GM12891 (cell line): ENCODE results near the gene GLRA3.

Experiments
- DNase-seq: peaks from one replicate; pipeline ENCODE4 v3.0.0; 2011; ENCODE audit warnings: low spot score; ENCODE audit not compliant: insufficient read length
- FAIRE-seq: peaks from 2 replicates; lab custom pipeline; 2011; peaks lifted over from hg19 to GRCh38; lab: Jason Lieb, UNC
- PAX5 ChIP-seq: IDR thresholded peaks from 2 replicates; pipeline ENCODE4 v1.6.1; 2011; ENCODE audit warnings: low read length, moderate library complexity, mild to moderate bottlenecking; ENCODE audit not compliant: insufficient read depth, severe bottlenecking
- POLR2A ChIP-seq: IDR thresholded peaks from 2 replicates; pipeline ENCODE4 v1.6.1; 2011; ENCODE audit warnings: low read depth, low read length, control low read depth
- POLR2AphosphoS5 ChIP-seq: IDR thresholded peaks from 2 replicates; pipeline ENCODE4 v1.6.1; 2011; ENCODE audit warnings: low read depth, low read length, control low read depth
- POU2F2 ChIP-seq: IDR thresholded peaks from 2 replicates; pipeline ENCODE4 v1.6.1; 2011; ENCODE audit warnings: low read depth, mild to moderate bottlenecking, control low read depth, low read length, moderate library complexity
- SPI1 ChIP-seq: IDR thresholded peaks from 2 replicates; pipeline ENCODE4 v1.6.1; 2011; ENCODE audit warnings: low read depth, low read length, control low read depth
- TAF1 ChIP-seq: IDR thresholded peaks from 2 replicates; pipeline ENCODE4 v1.6.1; 2011; ENCODE audit warnings: low read depth, low read length, control low read depth

The GLRA3 gene

GRCh38 chr4:174592985-174593335 lies 236.1 kb downstream of the GLRA3 start:
- TF ChIP-seq POU2F2 = no peak
- TF ChIP-seq POLR2AphosphoS5 = no peak
- no peak for TF ChIP-seq PAX5
- TF ChIP-seq POLR2A = no peak
- TF ChIP-seq SPI1 = no peak
- TF ChIP-seq TAF1 = no peak
- FAIRE-seq (no peak), DNase-seq (no peak)

DNA sequence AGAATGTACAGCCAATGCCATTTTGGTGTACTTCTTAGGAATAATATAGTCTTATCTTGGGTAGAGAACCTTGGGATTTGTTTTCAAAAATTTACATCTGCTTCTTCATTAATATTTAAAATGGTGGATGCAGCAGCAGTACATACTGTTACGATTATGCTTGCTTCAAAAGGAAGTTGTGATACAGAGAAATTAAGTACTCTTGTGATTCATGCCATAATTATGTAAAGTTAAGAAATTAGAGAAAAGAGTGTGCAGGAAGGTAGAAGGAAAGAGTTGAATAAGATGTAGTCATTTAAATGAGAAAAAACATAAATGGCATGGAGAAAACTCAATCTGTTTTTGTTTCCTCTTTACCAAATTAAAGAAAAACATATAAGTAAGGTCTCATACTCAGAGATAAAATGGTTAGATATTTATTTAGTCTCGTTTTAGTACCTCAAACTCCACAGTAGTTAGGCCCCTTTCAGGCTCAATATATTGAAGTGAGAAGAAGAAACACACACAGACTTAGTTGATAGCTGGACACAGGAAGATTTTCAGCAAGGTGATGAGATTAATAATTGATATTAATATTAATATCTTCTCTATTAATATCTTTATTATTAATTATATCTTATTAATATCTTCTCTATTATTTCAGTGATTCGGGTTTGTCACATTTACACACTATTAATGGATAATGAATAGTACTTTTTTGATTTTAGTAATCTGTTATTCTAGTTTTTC lies 236.6 kb downstream of the GLRA3 start:
- no peak for FAIRE-seq
- TF ChIP-seq POLR2A (no peak), POLR2AphosphoS5 (no peak), PAX5 (no peak), SPI1 (no peak), TAF1 (no peak)
- no peak for DNase-seq

GRCh38 chr4:174591243-174592021 lies 237.6 kb downstream of the GLRA3 start:
- DNase-seq (peak; percentile 11), FAIRE-seq (peak; percentile 16)
- TF ChIP-seq SPI1 (peak; percentile 71), POU2F2 (no peak)

DNA sequence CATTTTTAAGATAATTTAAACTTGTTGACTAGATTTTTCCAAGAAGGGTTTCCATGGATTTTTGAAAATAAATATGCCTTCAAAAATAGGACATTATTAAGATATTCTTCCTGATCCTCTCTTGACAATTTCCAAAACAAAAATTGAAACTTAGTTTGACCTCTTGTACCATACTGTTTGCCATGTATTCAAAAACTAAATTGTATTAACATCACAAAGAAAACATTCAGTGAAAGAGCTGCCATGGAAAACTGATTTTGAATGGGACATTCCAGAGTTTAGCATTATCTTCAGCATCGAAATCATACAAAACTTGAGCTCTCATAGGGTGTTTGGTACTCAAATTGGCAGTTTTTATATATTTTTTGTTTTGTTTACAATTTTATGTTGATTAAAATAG lies 238.7 kb downstream of the GLRA3 start:
- FAIRE-seq (no peak), DNase-seq (no peak)
- TF ChIP-seq PAX5 = no peak
- no peak for TF ChIP-seq TAF1
- TF ChIP-seq POLR2AphosphoS5 = no peak
- TF ChIP-seq SPI1 = no peak
- no peak for TF ChIP-seq POU2F2
- no peak for TF ChIP-seq POLR2A
